NCI-H1048 (cell line): ENCODE data around the gene LSMEM2.
"Not testable (repeated sequence)": the region's sequence is repeated elsewhere in the genome, so short reads cannot be mapped to it uniquely, and the experiment has no call there.

Experiments used
- DNase-seq: peaks from one replicate; lab custom pipeline; 2025; lab: John Stamatoyannopoulos, UW

The LSMEM2 gene

DNA sequence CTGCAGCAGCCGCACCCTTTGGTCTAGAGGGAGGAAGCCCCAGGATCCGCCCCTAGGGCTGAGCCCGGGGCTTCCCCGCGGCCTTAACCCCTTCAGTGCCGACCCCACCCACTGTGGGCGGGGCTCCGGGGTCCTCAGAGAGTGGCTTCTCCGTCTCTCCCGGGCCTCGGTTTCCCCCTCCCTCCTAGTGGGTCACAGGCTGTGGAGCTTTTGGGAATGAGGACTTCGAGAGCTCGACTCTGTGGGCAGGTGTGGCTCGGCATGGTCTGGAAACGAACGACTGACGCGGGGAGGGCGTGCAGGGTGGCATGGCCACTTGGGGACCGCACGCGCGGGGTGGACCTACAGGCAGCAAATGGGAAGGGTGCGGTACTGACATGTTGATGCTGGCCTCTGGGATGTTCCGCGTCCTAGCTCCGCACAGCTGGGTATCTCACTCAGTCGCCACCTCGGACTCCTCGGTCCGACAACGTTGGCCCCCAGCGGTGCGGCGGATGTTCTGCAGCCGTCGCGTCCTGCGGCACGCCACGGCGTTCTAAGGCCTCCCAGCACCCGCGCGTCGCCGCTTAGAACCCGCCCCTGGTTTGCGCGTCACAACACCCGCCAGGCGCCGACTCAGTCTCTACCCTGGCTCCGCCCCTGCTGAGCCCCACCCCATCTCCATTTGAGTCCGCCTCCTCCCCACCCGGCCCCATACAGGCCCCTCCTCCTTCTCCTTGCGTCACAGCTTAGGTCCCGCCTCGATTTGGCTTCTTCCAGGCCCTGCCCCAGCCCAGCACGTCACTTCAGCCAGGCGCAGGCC lies 20.1 kb downstream of the LSMEM2 start, which contains the start of the genes HYAL3 and NAA80:
HYAL3 (minus strand) TSS at position 570 of the 802 bp plus-strand sequence. CDS start 3,803 bp downstream, outside the sequence.
NAA80 (minus strand) TSS at position 570 of the 802 bp plus-strand sequence. CDS start 1,942 bp downstream, outside the sequence.
- peak; percentile 95 for DNase-seq

DNA sequence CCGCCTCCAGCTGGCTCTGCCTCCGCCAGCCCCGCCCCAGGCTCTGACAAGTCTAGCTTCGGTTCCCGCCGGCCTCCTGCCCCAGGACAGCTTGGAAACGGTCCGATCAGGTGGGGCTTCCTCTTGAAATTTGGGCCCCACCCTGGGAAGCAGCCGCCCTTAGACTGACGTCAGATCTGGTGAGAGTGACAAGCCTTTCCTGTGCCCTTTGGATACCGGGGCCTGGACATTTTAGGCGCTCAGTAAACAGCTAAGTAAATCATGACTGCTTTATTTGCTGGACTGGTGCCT lies 20.7 kb downstream of the LSMEM2 start:
- DNase-seq, result no peak

DNA sequence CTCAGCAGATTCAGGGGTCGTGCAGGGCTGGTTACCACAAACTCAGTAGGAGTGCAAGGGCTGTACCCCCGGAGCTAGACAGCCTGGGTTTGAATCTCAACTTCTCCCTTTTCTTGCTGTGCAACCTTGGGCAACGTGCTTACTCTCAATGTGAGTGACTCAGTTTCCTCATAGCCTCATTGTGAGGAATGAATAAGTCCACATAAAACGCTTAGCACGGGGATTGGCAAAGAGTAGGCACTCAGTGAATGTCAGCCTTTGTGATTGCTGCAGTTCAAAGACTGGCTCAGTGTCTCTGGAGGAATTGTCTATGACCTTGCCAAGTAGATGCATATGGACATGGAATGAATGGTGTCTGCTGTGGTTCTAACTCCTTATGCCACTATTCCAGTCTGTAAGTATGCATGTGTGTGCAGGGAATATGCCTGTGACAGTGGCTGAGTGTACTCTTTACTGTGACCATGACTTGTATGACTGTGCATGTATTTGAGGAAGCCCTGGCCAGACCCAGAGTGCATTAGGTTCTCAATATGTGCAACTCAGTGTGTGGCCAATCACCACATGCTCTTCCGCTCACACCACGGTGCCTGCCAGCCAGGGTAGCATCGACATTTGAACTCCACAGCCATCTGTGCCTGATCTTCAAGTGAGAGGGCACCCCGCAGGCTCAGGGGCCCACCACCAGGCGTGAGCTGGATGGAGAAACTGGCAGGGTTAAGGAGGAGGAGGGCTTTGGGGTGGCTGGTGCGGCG lies 21.2 kb downstream of the LSMEM2 start:
- no peak for DNase-seq

DNA sequence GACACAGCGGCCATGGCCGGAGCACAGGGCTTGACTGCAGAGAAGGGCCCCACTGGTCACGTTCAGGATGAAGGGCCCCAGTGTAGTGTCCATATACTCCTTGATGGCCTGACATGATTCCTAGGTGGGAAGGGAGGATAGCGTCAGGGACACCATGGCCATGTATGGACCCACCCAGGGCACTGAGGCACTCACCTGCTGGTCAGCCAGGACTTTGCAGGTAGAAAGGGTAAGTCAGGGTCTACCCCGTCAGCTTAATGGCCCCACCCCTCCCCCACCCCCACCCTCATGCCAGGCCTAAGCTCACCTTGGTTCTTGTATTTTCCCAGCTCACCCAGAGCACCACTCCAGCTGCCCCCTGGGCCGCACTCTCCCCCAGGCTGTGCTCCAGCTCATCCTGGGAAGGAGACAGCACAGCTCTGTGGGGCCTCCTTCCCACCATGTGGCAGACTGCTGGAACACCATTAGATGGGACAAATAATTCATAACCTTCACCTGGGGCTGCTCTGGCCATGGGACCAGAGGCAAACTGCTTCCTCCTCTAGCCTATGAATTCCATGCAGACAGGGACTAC lies 21.9 kb downstream of the LSMEM2 start:
- no peak for DNase-seq

DNA sequence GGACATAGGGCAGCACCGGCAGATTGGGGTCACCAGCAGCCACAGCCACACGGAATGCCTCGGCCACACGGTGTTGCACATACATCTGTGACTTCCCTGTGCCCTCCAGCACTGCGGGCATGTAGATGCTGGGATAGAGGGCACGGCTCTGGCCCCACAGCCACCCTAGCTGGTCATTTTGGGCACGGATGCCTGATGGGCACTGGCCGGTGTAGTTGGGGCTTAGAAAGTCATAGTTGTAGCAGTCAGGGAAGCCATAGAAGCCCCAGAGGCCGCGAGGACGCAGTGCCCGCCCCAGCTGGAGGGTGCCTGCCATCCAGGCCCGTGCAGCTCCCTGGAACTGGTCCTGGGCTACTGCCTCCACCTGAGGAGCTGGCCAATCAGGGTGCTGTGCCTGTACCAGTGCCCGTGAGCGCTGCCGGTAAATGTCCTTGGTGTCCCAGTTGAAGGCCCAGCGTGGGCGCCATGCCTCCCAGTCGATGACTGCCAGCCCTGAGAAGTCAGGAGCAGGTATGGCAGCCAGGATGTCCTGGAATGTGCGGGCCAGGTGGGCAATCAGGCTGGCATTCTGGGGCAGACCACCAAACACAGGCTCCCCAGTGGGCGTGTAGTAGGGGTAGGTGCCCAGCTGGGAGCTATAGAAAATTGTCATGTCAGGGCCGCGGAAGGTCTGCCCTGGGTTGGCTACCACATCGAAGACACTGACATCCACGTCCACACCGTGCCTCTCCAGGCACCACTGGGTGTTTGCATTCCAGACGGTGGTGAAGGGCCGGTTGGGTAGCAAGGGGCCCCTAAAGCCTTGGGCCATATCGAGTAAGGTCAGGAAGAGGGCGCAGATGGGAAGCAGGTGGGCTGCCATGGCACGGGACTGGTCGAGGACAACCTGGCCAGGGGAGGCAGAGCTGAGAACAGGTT lies 23.5 kb downstream of the LSMEM2 start:
- DNase-seq, result no peak

- no peak for DNase-seq
These were observed 24.3 kb downstream of the LSMEM2 start, which contains the start of gene HYAL1 for GRCh38 chr3:50303013-50303815. HYAL1 (minus strand) TSS chr3:50303574; CDS start chr3:50302956, 618 bp downstream.

DNA sequence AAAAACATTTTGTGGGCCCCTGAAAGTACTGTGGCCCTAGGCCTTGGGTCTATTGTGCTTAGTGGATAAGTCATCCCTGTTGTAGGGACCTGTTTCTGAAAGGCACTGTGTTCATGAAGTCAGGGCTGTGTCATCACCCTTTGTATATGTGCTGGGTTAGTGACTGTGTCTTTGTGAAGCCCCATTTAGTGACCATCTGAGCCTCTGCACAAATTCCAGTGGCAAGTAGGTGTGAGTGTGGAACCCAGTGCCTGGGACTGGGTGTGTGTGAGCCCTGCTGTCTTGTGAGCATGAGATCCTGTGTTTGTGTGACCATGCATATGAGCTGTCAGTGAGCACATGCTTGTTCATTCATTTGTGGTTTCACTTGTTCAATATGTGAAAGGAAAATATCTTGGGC lies 25.7 kb downstream of the LSMEM2 start:
- no peak for DNase-seq

GRCh38 chr3:50312041-50312440 lies 33.2 kb downstream of the LSMEM2 start:
- DNase-seq, result not testable (repeated sequence)

DNA sequence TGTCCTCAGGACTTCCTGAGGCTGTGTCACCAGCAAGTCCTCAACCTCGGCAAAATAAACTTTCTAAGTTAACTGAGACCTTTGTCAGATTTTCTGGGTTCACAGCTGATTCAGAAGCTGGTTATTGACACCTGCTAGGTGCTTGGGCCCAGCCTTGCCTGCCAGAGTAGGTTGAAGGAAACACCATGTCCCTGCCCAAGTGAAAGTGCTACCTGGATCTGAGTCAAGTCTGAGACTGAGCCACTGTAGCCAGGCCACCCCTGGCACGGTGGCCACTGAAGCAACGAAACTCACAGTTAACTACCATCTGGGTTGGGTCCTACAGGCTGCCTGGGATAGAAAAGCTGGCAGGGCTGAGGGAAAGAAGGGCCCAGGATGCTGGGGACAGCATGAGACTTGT lies 35.5 kb downstream of the LSMEM2 start:
- no peak for DNase-seq

DNA sequence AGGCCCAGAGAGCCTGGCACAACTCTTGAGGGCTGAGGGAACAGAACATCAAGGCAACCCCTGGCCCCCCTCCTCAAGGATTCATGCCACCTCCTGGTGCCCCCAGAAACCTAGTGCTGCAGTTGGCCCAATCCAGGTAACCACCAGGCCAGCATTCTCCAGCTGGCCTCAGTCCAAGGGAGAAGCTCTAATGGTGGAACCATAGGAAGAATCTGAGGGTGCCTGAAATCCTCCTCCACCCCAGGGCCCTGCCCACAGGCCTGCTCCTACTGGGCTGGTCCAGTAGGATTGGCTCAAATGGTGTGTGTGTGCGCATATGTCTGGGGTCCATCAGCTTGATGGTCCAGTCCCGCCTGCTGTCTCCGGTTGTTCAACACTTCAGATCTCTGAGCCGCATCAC lies 35.9 kb downstream of the LSMEM2 start:
- DNase-seq, result no peak

DNA sequence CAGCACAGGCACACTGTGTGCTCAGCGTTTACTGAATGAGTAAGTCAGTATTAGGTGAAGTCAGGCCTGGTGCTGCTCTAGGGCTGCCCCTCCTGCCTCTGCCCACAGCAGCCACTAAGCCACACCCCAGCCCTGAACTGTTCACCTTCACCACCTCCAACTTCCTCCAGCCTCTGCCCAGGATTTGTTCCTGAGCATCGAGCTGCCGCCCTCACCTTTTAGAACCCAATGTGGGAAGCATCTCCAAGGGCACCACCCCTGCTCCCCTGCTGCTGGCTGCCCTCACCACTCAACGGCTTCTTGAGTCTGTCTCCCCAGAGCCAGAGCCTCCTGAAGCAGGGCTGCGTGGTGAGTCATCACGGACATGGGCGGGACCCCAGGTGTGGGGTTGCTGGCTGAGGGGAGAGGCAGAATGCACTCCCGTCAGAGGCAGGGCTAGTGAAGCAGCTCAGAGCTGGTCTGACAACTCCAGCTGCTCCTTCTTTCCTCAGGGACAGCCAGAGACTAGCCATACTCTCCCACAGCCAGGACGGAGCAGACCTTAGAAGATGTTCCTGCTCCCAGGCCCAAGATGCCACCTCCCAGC lies 37.9 kb downstream of the LSMEM2 start:
- DNase-seq, result no peak

- DNase-seq, result no peak
These were observed 38.4 kb downstream of the LSMEM2 start for GRCh38 chr3:50317300-50317699.

DNA sequence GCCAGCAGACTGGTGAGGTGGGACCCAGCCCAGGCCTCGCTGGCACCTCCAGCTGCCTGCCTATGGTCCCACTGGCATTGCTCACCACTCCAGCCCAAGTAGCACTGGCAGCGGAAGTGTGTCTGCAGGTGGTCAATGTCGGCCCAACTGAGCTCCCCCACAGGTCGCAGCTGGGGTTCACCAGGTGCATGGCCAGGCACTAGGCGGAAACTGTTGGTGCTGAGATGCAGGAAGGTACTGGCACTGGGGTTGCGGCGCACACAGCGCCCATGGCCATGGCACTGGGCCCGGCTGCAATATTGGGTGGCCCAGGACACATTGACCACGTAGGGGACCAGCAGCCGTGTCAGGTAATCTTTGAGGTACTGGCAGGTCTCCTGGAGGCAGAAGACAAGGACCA lies 39.3 kb downstream of the LSMEM2 start:
- no peak for DNase-seq

DNA sequence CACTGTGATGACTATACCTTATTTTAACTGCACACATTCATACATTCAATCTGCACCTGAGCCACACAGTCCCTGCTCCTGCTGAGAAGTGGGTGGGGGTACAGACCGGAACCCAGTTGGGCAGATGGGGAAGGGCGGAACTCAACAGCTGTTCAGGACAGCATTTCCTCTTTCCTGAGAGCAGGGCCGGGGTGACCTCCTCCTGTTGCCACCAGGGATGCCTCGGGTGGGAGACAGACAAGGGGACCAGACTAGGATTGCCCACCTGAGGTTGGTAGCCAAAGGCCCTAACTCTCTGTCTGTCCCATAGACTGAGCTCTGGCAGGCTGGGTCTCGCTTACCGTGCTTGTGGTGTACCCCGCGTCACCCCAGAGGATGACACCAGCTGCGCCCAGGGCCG lies 39.7 kb downstream of the LSMEM2 start:
- no peak for DNase-seq

- DNase-seq, result no peak
These were observed 40.5 kb downstream of the LSMEM2 start for GRCh38 chr3:50319181-50319893.

DNA sequence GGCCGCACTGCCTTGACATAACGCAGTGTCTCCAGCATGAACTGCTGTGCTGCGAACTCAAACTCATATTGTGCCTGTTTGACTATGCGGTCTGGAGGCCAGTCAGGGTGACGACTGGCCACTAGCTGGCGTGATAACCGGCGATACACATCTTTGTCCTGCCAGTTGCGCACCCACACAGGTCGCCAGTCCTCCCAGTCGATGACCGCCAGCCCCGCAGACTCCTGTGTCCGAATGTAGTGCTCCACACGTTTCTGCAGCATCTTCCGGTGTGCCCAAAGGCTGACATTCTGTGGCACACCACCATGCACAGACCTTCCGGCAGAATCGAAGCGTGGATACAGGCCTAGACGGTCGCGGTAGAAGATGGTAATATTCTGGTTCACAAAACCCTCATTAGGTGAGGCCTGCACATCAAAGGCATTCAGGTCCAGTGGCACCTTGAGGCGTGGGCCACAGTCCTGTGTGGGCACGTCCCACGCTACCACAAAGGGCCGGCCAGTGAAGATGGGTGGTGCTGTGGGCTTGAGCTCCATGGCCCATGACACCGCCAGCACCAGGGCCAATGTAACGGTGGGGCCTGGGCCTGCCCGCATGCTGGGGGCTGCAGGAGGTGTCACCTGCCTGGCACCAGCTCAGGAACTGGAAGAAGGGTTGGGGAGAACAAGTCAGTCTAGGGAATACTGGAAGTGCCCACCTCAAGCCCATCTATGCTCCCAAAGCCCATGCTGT lies 41.2 kb downstream of the LSMEM2 start:
- DNase-seq, result no peak

- peak; percentile 50 for DNase-seq
These were observed 42.0 kb downstream of the LSMEM2 start for GRCh38 chr3:50320853-50321335.

DNA sequence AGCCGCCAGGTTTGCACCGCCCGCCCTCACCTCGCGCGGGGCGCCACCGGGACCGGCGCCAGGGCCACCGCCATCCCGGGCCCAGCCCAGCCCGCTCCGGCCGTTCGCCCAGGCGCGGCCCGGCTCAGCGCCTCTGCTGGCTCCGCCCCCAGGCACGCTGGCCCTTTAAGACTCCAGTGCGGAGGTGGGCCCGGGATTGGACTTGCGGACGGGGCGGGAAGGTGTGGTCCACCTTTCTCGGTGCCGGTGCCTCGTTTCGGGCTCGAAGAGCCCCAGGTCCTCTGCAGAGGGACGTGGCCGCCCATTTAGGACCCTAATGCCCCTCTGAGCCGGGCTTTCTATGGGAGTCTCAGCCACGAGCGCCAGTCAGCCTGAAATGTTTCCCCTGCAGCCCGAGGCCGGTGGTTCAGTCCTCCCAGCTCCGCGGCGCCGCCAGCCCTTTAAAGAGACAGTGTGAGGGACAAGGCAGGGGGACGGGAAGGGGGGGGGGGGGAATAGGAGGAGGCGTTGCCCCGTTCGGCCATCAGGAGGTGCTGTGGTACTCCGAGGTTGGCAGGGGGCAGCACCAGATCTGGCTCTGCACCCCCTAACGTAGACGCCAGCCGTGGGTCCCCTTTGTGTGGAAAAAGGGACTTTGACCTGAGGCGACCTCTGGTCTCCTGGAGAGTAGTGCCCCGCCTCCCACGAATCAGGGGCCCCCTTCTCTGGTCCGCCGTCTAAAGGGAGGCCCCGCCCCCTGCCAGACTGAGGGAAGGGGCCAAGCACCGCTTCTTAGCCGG lies 42.6 kb downstream of the LSMEM2 start:
- peak; percentile 68 for DNase-seq

DNA sequence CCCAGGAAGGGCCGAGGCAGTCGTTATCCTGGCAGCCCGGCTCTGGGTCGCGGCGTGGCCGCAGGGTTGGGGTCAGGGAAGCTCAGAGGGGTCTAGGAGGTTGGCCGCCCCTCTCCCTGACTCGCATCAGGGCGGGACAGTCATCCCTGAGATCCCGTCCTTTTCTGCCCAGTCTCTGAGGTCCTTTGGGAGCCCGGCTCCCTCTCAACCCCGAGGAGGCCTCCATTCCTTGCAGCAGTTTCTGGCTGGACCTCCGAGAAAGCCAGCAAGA lies 43.2 kb downstream of the LSMEM2 start:
- no peak for DNase-seq
